ENCODE data around the gene SLC2A6. TPM values are rescaled to one million over a fixed set of nuclear protein-coding genes. Genes with fewer than 3 reads are reported as not detected.

The SLC2A6 gene
- total and polyA plus RNA-seq, 2 of the 8 experiments (the other 6 are each of a cell fraction or from before 2014, with no cell fraction given) = 16.6 to 17.8 TPM

DNA sequence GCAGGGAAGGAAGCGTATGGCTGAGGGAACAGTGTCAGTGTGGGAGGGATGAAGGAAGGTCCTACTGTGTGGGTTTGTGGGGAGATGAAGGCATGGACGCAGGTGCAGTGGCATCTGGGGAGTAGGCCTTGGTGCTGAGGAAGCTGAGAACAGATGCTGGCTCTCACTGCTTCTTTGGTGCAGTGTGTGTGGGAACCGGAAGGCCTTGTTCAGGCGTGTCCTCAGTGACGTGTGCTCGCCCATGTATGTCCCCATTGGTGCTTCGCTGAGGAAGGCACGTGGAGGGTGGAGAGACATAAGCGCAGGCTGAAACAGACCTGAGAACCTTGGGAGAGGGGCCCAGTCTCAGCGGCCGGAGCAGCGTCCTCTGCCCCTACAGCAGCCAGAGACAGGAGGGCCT, 38.0 kb downstream of the SLC2A6 start:
- no peak for DNase-seq (ENCODE audit: low read depth in 1 of 2, low spot score in 2 of 2)
- Histone ChIP-seq H3K4me2 (ENCODE audit: insufficient read depth in 1 of 2, low read depth in 2 of 2, low read length in 2 of 2) (no peak overlapping the region), H3K23ac (ENCODE audit: insufficient read length) (no peak overlapping the region), H3K27ac (ENCODE audit: low read depth, low read length) (no peak overlapping the region; the same call in 1 of the 2 replicates), H2BK5ac (ENCODE audit: low read depth, low read length) (no peak overlapping the region), H3K4me1 (replicated peaks in 1 of 4; ENCODE audit: control insufficient read depth in 3 of 4, insufficient read depth in 4 of 4, low read length in 3 of 4) (no peaks in the 10 kb centered on the region), H3K36me3 (ENCODE audit: control insufficient read depth in 2 of 4, insufficient read depth in 4 of 4, low read length in 3 of 4) (no peaks in the 10 kb centered on the region), H2AFZ (ENCODE audit: low read length) (no peak overlapping the region), H2BK120ac (replicated peaks; ENCODE audit: low read depth, low read length) (no peak overlapping the region), H2BK15ac (ENCODE audit: low read length) (peak overlapping the region; percentile 72; the same call in 1 of the 2 replicates), H3K23me2 (ENCODE audit: low read depth, low read length) (no peaks in the 10 kb centered on the region), H4K91ac (replicated peaks; ENCODE audit: insufficient read length, low read length) (no peak overlapping the region), H4K5ac (ENCODE audit: insufficient read length, low read depth, low read length) (no peak overlapping the region), H3K27me3 (replicated peaks in 1 of 4; ENCODE audit: control insufficient read depth in 3 of 4, extremely low read depth in 1 of 4, insufficient read depth in 3 of 4, low read length in 3 of 4) (no peaks in the 10 kb centered on the region), H3K56ac (replicated peaks; ENCODE audit: insufficient read length, low read depth, low read length) (no peak overlapping the region), H3K18ac (ENCODE audit: extremely low read depth, low read length) (no peak overlapping the region), H4K20me1 (replicated peaks in 1 of 2; ENCODE audit: control insufficient read depth in 1 of 2, insufficient read depth in 2 of 2, low read length in 2 of 2) (peaks cover 0 to 4% of the 10 kb centered on the region in 2 experiments), H3K79me1 (ENCODE audit: low read depth, low read length) (no peaks in the 10 kb centered on the region), H2BK12ac (ENCODE audit: low read depth, low read length) (peak overlapping the region; percentile 55; the same call in 1 of the 2 replicates), H3K4me3 (ENCODE audit: extremely low read depth in 1 of 4, insufficient read depth in 2 of 4, low read depth in 3 of 4, low read length in 4 of 4) (no peak overlapping the region), H3K4ac (replicated peaks; ENCODE audit: insufficient read length, low read depth, low read length) (no peak overlapping the region), H3K9ac (replicated peaks in 1 of 4; ENCODE audit: extremely low read depth in 1 of 4, low read depth in 3 of 4, low read length in 3 of 4) (no peak overlapping the region), H4K8ac (ENCODE audit: extremely low read depth, insufficient read depth, low read length) (no peak overlapping the region; the same call in 1 of the 2 replicates), H3K79me2 (ENCODE audit: control insufficient read depth in 1 of 2, insufficient read depth in 2 of 2, low read length in 2 of 2) (no peaks in the 10 kb centered on the region), H3K14ac (ENCODE audit: insufficient read length) (no peak overlapping the region), H2BK20ac (ENCODE audit: low read length) (no peak overlapping the region), H3K9me3 (ENCODE audit: insufficient read depth in 2 of 2, low read depth in 1 of 2, low read length in 1 of 2) (no peaks in the 10 kb centered on the region), H2AK5ac (ENCODE audit: low read depth, low read length) (0 out of 2 replicates have a peak overlapping the region, but pooled peaks have one; percentile 39)
- ChIA-PET POLR2A (ENCODE audit: partially characterized antibody) (interaction anchor here (2.9 kb wide), 1 partner anchor 89 kb away, joined by 7 read pairs; no protein-coding TSS in a partner anchor), CTCF (ENCODE audit: partially characterized antibody) (interaction anchor here (0.7 to 2.2 kb wide), 4 partner anchors 9 to 27 kb away, joined by 3 to 8 read pairs (median 5); no protein-coding TSS in a partner anchor)
- FAIRE-seq = no peak
- no peak for TF ChIP-seq JUND (IDR thresholded peaks at IDR 0.05; ENCODE audit: low read length)
- no peak for TF ChIP-seq YY1 (IDR thresholded peaks at IDR 0.05; ENCODE audit: low read depth, low read length)
- no peak for TF ChIP-seq EZH2 (IDR thresholded peaks at IDR 0.05; ENCODE audit: low read depth, low read length, severe bottlenecking)
- TF ChIP-seq BCL11A (IDR thresholded peaks at IDR 0.05; ENCODE audit: low read depth in 2 of 2, low read length in 2 of 2) = no peak
- TF ChIP-seq TCF12 (IDR thresholded peaks at IDR 0.05; ENCODE audit: low read depth, low read length) = no peak
- no peak for TF ChIP-seq RBBP5 (IDR thresholded peaks at IDR 0.05; ENCODE audit: borderline replicate concordance, low read depth, low read length)
- TF ChIP-seq E2F6 (IDR thresholded peaks at IDR 0.05) = no peak
- TF ChIP-seq CTBP2 (IDR thresholded peaks at IDR 0.05; ENCODE audit: borderline replicate concordance, insufficient read depth, insufficient read length, low read length) = no peak
- TF ChIP-seq BRCA1 (IDR thresholded peaks at IDR 0.05; ENCODE audit: low read depth, low read length) = no peak
- WGBS, 2 experiments (ENCODE audit: extremely low coverage in 1 of 2, insufficient coverage in 1 of 2, insufficient read length in 1 of 2, insufficient replicate concordance in 2 of 2, low coverage in 1 of 2, low lambda C conversion rate in 2 of 2, missing lambda C conversion rate in 1 of 2) = 96% methylated on average over 12 of the region's 12 CpGs; no CpG with 5 or more reads in 1 of the 2 experiments
